ENCODE measurements around the gene FOXP1. TPM values are rescaled to one million over a fixed set of nuclear protein-coding genes. Genes with fewer than 3 reads are reported as not detected.

The FOXP1 gene
- total RNA-seq, 1 experiment from 2014 or later, result 2.9 TPM

- Histone ChIP-seq H3K27ac (ENCODE audit: low read length) (no peak overlapping the region), H3K4me1 (ENCODE audit: control insufficient read depth, insufficient read depth, low read length) (no peaks in the 10 kb centered on the region), H3K27me3 (ENCODE audit: control insufficient read depth, insufficient read depth, low read length) (no peaks in the 10 kb centered on the region), H3K4me3 (ENCODE audit: low read depth in 2 of 2, low read length in 2 of 2) (no peak overlapping the region), H3K9me3 (ENCODE audit: control insufficient read depth, insufficient read depth, low read depth, low read length) (no peaks in the 10 kb centered on the region), H3K36me3 (ENCODE audit: control insufficient read depth, insufficient read depth, low read length) (no peaks in the 10 kb centered on the region)
- TF ChIP-seq CTCF (IDR thresholded peaks at IDR 0.05) (no peak), POLR2AphosphoS5 (IDR thresholded peaks at IDR 0.05; ENCODE audit: low read depth, low read length) (no peak), SIN3A (IDR thresholded peaks at IDR 0.05; ENCODE audit: borderline replicate concordance, insufficient read depth, low read depth, low read length) (no peak), TCF7L2 (IDR thresholded peaks at IDR 0.05; ENCODE audit: low read depth, low read length) (no peak), REST (IDR thresholded peaks at IDR 0.05; ENCODE audit: insufficient read depth in 1 of 2, low read depth in 2 of 2, low read length in 1 of 2) (no peak)
- ChIA-PET POLR2A (no interaction called here), CTCF (no interaction called here)
- no peak for DNase-seq (ENCODE audit: low read depth, low spot score)
- in situ Hi-C loops (cut with HindIII; ENCODE audit: low pct_unique_long_range_greater_than_20kb, low sequenced_read_pairs) (no loop called here), intact Hi-C loops (cut with micrococcal nuclease; ENCODE audit: unreplicated experiment) (no loop called here)
- no peak for ATAC-seq
- BruUV-seq (replicated peaks), result no TSS peak
Observed at GRCh38 chr3:71487418-71487817, 96.1 kb downstream of the FOXP1 start.

- DNase-seq (ENCODE audit: low read depth, low spot score) (no peak), ATAC-seq (no peak)
- BruUV-seq (replicated peaks), result no TSS peak
- TF ChIP-seq REST (IDR thresholded peaks at IDR 0.05; ENCODE audit: insufficient read depth in 1 of 2, low read depth in 2 of 2, low read length in 1 of 2), result no peak
- no peak for TF ChIP-seq SIN3A (IDR thresholded peaks at IDR 0.05; ENCODE audit: borderline replicate concordance, insufficient read depth, low read depth, low read length)
- no peak for TF ChIP-seq TCF7L2 (IDR thresholded peaks at IDR 0.05; ENCODE audit: low read depth, low read length)
- no peak for TF ChIP-seq CTCF (IDR thresholded peaks at IDR 0.05)
- Histone ChIP-seq H3K4me1 (ENCODE audit: control insufficient read depth, insufficient read depth, low read length) (no peaks in the 10 kb centered on the region), H3K9me3 (ENCODE audit: control insufficient read depth, insufficient read depth, low read depth, low read length) (no peaks in the 10 kb centered on the region), H3K27ac (ENCODE audit: low read length) (no peak overlapping the region), H3K4me3 (ENCODE audit: low read depth in 2 of 2, low read length in 2 of 2) (no peak overlapping the region), H3K27me3 (ENCODE audit: control insufficient read depth, insufficient read depth, low read length) (no peaks in the 10 kb centered on the region), H3K36me3 (ENCODE audit: control insufficient read depth, insufficient read depth, low read length) (no peaks in the 10 kb centered on the region)
- CTCF ChIA-PET, result no interaction called here
- POLR2A ChIA-PET, result no interaction called here
- intact Hi-C loops (cut with micrococcal nuclease; ENCODE audit: unreplicated experiment), result no loop called here
- in situ Hi-C loops (cut with HindIII; ENCODE audit: low pct_unique_long_range_greater_than_20kb, low sequenced_read_pairs), result no loop called here
Observed at GRCh38 chr3:71486831-71487230, 96.7 kb downstream of the FOXP1 start.

All from Panc1 (cell line).